ENCODE results near the gene ATAD3A.

ATAD3A gene

GRCh38 chr1:1563688-1564087, 51.7 kb downstream of the ATAD3A start:
- no peak for DNase-seq (ENCODE audit: low spot score in 2 of 2)
- no peak overlapping the region for H3K27ac Mint-ChIP-seq
- H3K36me3 Mint-ChIP-seq = peaks cover 99% of the 10 kb centered on the region
- H3K4me1 Mint-ChIP-seq = peaks cover 25% of the 10 kb centered on the region
- ATAC-seq = no peak
- no peaks in the 10 kb centered on the region for H3K9me3 Mint-ChIP-seq
- H3K4me3 Mint-ChIP-seq = no peak overlapping the region

- H3K36me3 Mint-ChIP-seq = peaks cover 99% of the 10 kb centered on the region
- ATAC-seq (no peak), DNase-seq (ENCODE audit: low spot score in 2 of 2) (no peak)
- H3K9me3 Mint-ChIP-seq = no peaks in the 10 kb centered on the region
- H3K4me1 Mint-ChIP-seq = peaks cover 25% of the 10 kb centered on the region
- no peak overlapping the region for H3K27ac Mint-ChIP-seq
- H3K4me3 Mint-ChIP-seq = no peak overlapping the region
Measured at GRCh38 chr1:1564268-1564667, 52.3 kb downstream of the ATAD3A start.

- ATAC-seq (no peak), DNase-seq (ENCODE audit: low spot score in 2 of 2) (no peak)
- Mint-ChIP-seq H3K9me3 (no peaks in the 10 kb centered on the region), H3K27ac (no peak overlapping the region), H3K4me1 (peaks cover 30% of the 10 kb centered on the region), H3K36me3 (peaks cover 99% of the 10 kb centered on the region), H3K4me3 (no peak overlapping the region)
Measured at GRCh38 chr1:1565340-1565739, 53.4 kb downstream of the ATAD3A start.

GRCh38 chr1:1567152-1567875, 55.4 kb downstream of the ATAD3A start:
- H3K4me1 Mint-ChIP-seq = peaks cover 29% of the 10 kb centered on the region
- peak overlapping the region; percentile 71 for H3K27ac Mint-ChIP-seq
- DNase-seq (ENCODE audit: low spot score in 2 of 2) (no peak), ATAC-seq (peak; percentile 37)
- H3K9me3 Mint-ChIP-seq = no peaks in the 10 kb centered on the region
- peak overlapping the region; percentile 26 for H3K4me3 Mint-ChIP-seq
- H3K36me3 Mint-ChIP-seq = peaks cover 100% of the 10 kb centered on the region

GRCh38 chr1:1567891-1568291, 55.9 kb downstream of the ATAD3A start:
- DNase-seq (ENCODE audit: low spot score in 2 of 2) = no peak

GRCh38 chr1:1569341-1569740, 57.4 kb downstream of the ATAD3A start:
- ATAC-seq = peak; percentile 31
- H3K36me3 Mint-ChIP-seq = peaks cover 100% of the 10 kb centered on the region
- H3K9me3 Mint-ChIP-seq = no peaks in the 10 kb centered on the region
- H3K4me3 Mint-ChIP-seq = no peak overlapping the region
- DNase-seq (ENCODE audit: low spot score in 2 of 2) = no peak
- peaks cover 36% of the 10 kb centered on the region for H3K4me1 Mint-ChIP-seq
- peak overlapping the region; percentile 35 for H3K27ac Mint-ChIP-seq

More at GRCh38 chr1:1567891-1568291, 55.9 kb downstream of the ATAD3A start:
- H3K9me3 Mint-ChIP-seq = no peaks in the 10 kb centered on the region
- no peak overlapping the region for H3K4me3 Mint-ChIP-seq
- H3K27ac Mint-ChIP-seq = no peak overlapping the region
- ATAC-seq = no peak
- peaks cover 29% of the 10 kb centered on the region for H3K4me1 Mint-ChIP-seq
- H3K36me3 Mint-ChIP-seq = peaks cover 100% of the 10 kb centered on the region

- no peaks in the 10 kb centered on the region for H3K9me3 Mint-ChIP-seq
- H3K36me3 Mint-ChIP-seq = peaks cover 69% of the 10 kb centered on the region
- ATAC-seq = peak; percentile 84
- peak overlapping the region; percentile 99 for H3K27ac Mint-ChIP-seq
- peak overlapping the region; percentile 96 for H3K4me3 Mint-ChIP-seq
- H3K4me1 Mint-ChIP-seq = peaks cover 24% of the 10 kb centered on the region
- DNase-seq (ENCODE audit: low spot score in 2 of 2) = no peak
Measured at GRCh38 chr1:1573843-1574720, 62.1 kb downstream of the ATAD3A start.

GRCh38 chr1:1574721-1575537, 63.0 kb downstream of the ATAD3A start, which contains the start of gene SSU72:
Gene SSU72, minus strand, starts transcription at chr1:1574863. Its CDS starts 306 bp downstream, at chr1:1574557.
- peaks cover 23% of the 10 kb centered on the region for H3K4me1 Mint-ChIP-seq
- H3K36me3 Mint-ChIP-seq = peaks cover 61% of the 10 kb centered on the region
- peak within 1 kb of the TSS; percentile 96 for H3K4me3 Mint-ChIP-seq
- DNase-seq (ENCODE audit: low spot score in 2 of 2) = peak; percentile 94 to 96
- ATAC-seq = peak; percentile 97
- no peaks in the 10 kb centered on the region for H3K9me3 Mint-ChIP-seq
- peak within 1 kb of the TSS; percentile 99 for H3K27ac Mint-ChIP-seq

- ATAC-seq (no peak), DNase-seq (ENCODE audit: low spot score in 2 of 2) (no peak)
- Mint-ChIP-seq H3K36me3 (peaks cover 35% of the 10 kb centered on the region), H3K9me3 (no peaks in the 10 kb centered on the region), H3K27ac (no peak overlapping the region), H3K4me3 (no peak overlapping the region), H3K4me1 (peaks cover 14% of the 10 kb centered on the region)
Measured at GRCh38 chr1:1577367-1578011, 65.5 kb downstream of the ATAD3A start.

- peaks cover 26% of the 10 kb centered on the region for H3K36me3 Mint-ChIP-seq
- no peak for ATAC-seq
- no peaks in the 10 kb centered on the region for H3K9me3 Mint-ChIP-seq
- H3K27ac Mint-ChIP-seq = no peak overlapping the region
- no peak for DNase-seq (ENCODE audit: low spot score in 2 of 2)
- no peak overlapping the region for H3K4me3 Mint-ChIP-seq
- peaks cover 10% of the 10 kb centered on the region for H3K4me1 Mint-ChIP-seq
Measured at GRCh38 chr1:1578371-1578940, 66.5 kb downstream of the ATAD3A start.

GRCh38 chr1:1582585-1583346, 70.8 kb downstream of the ATAD3A start:
- ATAC-seq = no peak
- Mint-ChIP-seq H3K4me1 (no peaks in the 10 kb centered on the region), H3K4me3 (no peak overlapping the region), H3K27ac (no peak overlapping the region), H3K9me3 (no peaks in the 10 kb centered on the region), H3K36me3 (no peaks in the 10 kb centered on the region)
- no peak for DNase-seq (ENCODE audit: low spot score in 2 of 2)

GRCh38 chr1:1583347-1584010, 71.5 kb downstream of the ATAD3A start:
- H3K4me3 Mint-ChIP-seq = no peak overlapping the region
- no peaks in the 10 kb centered on the region for H3K9me3 Mint-ChIP-seq
- ATAC-seq = peak; percentile 19
- no peaks in the 10 kb centered on the region for H3K36me3 Mint-ChIP-seq
- DNase-seq (ENCODE audit: low spot score in 2 of 2) = no peak
- H3K4me1 Mint-ChIP-seq = no peaks in the 10 kb centered on the region
- H3K27ac Mint-ChIP-seq = no peak overlapping the region

Data from stimulated activated effector memory CD8-positive, alpha-beta T cell treated with anti-CD3 and anti-CD28 coated beads, Interleukin-12 subunit alpha, Interleukin-12 subunit beta, amount 100 ng/mL, for 72 hours (primary cell).